Mammary epithelial cell (primary cell): ENCODE results near the gene PRPF19.

Experiments
- EZH2 ChIP-seq: IDR thresholded peaks from 2 replicates; pipeline ENCODE4 v1.6.1; 2012; ENCODE audit warnings: low read length, inconsistent platforms, borderline replicate concordance
- TF ChIP-seq, protein P1 (sequence below), 2 donors: IDR thresholded peaks in 1 of 2; conservative IDR thresholded peaks in 1 of 2; 2 replicates each; pipeline ENCODE4 v1.5.1; 2011 to 2012; ENCODE audit warnings: inconsistent platforms in 2 of 2, low read length in 2 of 2, mild to moderate bottlenecking in 2 of 2, control low read depth in 1 of 2, low read depth in 1 of 2; ENCODE audit not compliant: insufficient read depth in 1 of 2; ENCODE audit errors: extremely low read depth in 1 of 2

DNA sequence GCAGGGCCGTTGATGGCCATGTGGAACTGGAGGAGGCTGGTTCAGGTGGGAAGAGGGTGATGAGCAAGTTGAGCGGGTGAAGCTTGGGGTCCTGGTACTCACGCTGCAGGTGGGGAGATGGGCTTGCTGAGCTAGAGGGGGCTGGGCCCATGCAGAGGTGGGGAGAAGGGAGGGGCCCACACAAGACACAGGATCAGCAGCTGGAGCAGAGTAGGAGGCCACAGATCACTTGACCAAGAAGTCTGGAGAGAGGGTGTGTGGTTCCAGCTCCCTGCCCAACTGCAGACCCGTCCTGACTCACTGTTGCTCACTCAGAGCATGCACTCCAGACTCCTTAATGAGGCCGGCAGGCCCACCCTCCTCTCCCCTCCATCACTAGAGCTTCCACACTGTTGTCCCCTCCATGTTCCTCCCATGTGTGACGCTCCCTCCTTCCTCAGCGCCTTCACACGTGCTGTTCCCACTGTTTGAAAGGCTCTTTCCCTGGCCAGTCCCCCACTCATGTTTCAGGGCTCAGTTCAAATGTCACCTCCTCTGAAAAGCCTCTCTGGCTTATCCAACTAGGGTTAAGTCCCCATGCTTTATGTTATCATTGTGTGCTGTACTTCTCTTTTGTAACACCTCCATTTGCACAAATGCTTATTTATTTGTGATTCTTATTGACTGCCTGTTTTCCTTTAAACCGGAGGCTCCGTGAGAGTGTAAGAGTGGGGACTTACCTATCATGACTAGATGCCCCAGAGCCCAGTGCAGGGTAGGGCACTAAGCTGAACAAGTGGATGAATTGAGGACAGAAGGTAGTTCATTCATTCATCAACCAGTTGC, 62.1 kb downstream of the PRPF19 start:
- TF ChIP-seq, protein P1, sequence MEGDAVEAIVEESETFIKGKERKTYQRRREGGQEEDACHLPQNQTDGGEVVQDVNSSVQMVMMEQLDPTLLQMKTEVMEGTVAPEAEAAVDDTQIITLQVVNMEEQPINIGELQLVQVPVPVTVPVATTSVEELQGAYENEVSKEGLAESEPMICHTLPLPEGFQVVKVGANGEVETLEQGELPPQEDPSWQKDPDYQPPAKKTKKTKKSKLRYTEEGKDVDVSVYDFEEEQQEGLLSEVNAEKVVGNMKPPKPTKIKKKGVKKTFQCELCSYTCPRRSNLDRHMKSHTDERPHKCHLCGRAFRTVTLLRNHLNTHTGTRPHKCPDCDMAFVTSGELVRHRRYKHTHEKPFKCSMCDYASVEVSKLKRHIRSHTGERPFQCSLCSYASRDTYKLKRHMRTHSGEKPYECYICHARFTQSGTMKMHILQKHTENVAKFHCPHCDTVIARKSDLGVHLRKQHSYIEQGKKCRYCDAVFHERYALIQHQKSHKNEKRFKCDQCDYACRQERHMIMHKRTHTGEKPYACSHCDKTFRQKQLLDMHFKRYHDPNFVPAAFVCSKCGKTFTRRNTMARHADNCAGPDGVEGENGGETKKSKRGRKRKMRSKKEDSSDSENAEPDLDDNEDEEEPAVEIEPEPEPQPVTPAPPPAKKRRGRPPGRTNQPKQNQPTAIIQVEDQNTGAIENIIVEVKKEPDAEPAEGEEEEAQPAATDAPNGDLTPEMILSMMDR (conservative IDR thresholded peaks at IDR 0.05 in 1 of 2, IDR thresholded peaks at IDR 0.05 in 1 of 2; ENCODE audit: extremely low read depth in 1 of 2, insufficient read depth in 1 of 2, low read depth in 1 of 2, low read length in 2 of 2) = no peak
- no peak for TF ChIP-seq EZH2
